Measurements from ENCODE around the gene SREK1IP1. TPM values are rescaled to one million over a fixed set of nuclear protein-coding genes. Genes with fewer than 3 reads are reported as not detected.

SREK1IP1 gene
- total RNA-seq, 1 donor, result 13.3 TPM

DNA sequence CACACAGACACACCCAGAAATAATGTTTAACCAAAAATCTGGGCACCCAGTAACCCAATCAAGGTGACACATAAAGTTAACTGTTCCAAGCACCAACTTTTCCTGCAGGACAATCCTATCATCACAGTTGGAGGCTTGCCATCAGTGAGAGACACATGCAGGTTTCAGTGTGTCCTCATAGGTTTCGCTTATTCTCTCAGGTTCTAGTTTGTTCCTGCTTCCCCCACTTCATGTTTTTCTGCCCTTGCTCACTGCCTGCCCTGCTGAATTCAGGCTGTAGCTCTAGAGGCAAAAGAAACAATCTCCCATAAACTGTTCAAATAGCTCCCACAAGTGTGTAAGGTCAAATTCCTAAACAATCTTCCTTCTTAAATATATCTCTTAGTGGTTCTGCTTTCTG is 98.2 kb downstream of the SREK1IP1 start:
- no peak overlapping the region for H3K4me3 ChIP-seq (ENCODE audit: low read depth, low read length)
- TF ChIP-seq, protein P1, sequence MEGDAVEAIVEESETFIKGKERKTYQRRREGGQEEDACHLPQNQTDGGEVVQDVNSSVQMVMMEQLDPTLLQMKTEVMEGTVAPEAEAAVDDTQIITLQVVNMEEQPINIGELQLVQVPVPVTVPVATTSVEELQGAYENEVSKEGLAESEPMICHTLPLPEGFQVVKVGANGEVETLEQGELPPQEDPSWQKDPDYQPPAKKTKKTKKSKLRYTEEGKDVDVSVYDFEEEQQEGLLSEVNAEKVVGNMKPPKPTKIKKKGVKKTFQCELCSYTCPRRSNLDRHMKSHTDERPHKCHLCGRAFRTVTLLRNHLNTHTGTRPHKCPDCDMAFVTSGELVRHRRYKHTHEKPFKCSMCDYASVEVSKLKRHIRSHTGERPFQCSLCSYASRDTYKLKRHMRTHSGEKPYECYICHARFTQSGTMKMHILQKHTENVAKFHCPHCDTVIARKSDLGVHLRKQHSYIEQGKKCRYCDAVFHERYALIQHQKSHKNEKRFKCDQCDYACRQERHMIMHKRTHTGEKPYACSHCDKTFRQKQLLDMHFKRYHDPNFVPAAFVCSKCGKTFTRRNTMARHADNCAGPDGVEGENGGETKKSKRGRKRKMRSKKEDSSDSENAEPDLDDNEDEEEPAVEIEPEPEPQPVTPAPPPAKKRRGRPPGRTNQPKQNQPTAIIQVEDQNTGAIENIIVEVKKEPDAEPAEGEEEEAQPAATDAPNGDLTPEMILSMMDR (IDR thresholded peaks at IDR 0.05; ENCODE audit: insufficient read depth, low read length), result no peak
- no peak for DNase-seq (ENCODE audit: low read depth)

Other genes with a start within 250 kb of the SREK1IP1 start
- gene SHISAL2B, start 78.2 kb downstream of the SREK1IP1 start, total RNA-seq (ENCODE audit: low replicate concordance), result not detected in 2 replicates
- 22.6 and 32.8 TPM in 2 replicates for gene CWC27, start 239 bp upstream of the SREK1IP1 start, total RNA-seq (ENCODE audit: low replicate concordance)